Sigmoid colon (tissue), 4 donors: Measurements from ENCODE around the gene ZNF839.

Source experiments
- EP300 ChIP-seq, 4 donors: sonication (generic); formaldehyde crosslinking; IDR thresholded peaks; one replicate each; pipeline ENCODE4 v1.6.1; 2017; ENCODE audit warnings: antibody characterized with exemption in 4 of 4
- POLR2A ChIP-seq, 2 donors: fragments of 450-650 bp; IDR thresholded peaks; one replicate each; pipeline ENCODE4 v1.6.1; 2016; ENCODE audit warnings: antibody characterized with exemption in 2 of 2, mild to moderate bottlenecking in 2 of 2, moderate library complexity in 2 of 2
- POLR2AphosphoS5 ChIP-seq, 4 donors: sonication (generic); formaldehyde crosslinking; IDR thresholded peaks; one replicate each; pipeline ENCODE4 v1.6.1; 2017; ENCODE audit warnings: antibody characterized with exemption in 4 of 4
- TF ChIP-seq, protein P1 (sequence below), 4 experiments: fragments of 450-650 bp in 3 of 4; fragments of 200-600 bp in 1 of 4; IDR thresholded peaks; one replicate each; pipeline ENCODE4 v1.5.1; 2016 to 2019; ENCODE audit warnings: antibody characterized with exemption in 4 of 4, mild to moderate bottlenecking in 3 of 4, moderate library complexity in 2 of 4

DNA sequence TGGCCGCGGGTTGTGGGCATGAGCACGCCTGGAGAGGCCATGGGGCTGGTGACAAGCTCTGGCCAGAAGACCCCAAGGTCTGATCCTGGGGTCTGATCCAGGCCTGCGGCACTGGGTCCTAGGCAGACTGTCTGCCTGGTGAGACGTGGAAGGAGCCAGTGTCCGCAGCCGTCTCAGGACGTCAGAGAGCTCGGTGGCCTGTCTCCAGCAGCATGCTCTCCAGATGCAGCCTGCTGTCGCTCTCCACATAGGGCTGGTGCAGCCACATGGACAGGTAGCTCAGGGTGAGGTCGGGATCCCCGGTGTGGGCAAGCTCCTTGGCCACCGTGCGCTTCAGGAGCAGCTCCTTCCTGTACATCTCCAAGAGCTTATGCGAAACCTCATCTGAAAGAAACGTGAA lies 28.8 kb downstream of the ZNF839 start:
- TF ChIP-seq POLR2AphosphoS5 (IDR thresholded peaks at IDR 0.05) (no peak), EP300 (IDR thresholded peaks at IDR 0.05) (no peak), POLR2A (IDR thresholded peaks at IDR 0.05) (no peak)
- TF ChIP-seq, protein P1, sequence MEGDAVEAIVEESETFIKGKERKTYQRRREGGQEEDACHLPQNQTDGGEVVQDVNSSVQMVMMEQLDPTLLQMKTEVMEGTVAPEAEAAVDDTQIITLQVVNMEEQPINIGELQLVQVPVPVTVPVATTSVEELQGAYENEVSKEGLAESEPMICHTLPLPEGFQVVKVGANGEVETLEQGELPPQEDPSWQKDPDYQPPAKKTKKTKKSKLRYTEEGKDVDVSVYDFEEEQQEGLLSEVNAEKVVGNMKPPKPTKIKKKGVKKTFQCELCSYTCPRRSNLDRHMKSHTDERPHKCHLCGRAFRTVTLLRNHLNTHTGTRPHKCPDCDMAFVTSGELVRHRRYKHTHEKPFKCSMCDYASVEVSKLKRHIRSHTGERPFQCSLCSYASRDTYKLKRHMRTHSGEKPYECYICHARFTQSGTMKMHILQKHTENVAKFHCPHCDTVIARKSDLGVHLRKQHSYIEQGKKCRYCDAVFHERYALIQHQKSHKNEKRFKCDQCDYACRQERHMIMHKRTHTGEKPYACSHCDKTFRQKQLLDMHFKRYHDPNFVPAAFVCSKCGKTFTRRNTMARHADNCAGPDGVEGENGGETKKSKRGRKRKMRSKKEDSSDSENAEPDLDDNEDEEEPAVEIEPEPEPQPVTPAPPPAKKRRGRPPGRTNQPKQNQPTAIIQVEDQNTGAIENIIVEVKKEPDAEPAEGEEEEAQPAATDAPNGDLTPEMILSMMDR (IDR thresholded peaks at IDR 0.05): no peak
